ENCODE measurements around the gene ZNF618.

ZNF618 gene, protein sequence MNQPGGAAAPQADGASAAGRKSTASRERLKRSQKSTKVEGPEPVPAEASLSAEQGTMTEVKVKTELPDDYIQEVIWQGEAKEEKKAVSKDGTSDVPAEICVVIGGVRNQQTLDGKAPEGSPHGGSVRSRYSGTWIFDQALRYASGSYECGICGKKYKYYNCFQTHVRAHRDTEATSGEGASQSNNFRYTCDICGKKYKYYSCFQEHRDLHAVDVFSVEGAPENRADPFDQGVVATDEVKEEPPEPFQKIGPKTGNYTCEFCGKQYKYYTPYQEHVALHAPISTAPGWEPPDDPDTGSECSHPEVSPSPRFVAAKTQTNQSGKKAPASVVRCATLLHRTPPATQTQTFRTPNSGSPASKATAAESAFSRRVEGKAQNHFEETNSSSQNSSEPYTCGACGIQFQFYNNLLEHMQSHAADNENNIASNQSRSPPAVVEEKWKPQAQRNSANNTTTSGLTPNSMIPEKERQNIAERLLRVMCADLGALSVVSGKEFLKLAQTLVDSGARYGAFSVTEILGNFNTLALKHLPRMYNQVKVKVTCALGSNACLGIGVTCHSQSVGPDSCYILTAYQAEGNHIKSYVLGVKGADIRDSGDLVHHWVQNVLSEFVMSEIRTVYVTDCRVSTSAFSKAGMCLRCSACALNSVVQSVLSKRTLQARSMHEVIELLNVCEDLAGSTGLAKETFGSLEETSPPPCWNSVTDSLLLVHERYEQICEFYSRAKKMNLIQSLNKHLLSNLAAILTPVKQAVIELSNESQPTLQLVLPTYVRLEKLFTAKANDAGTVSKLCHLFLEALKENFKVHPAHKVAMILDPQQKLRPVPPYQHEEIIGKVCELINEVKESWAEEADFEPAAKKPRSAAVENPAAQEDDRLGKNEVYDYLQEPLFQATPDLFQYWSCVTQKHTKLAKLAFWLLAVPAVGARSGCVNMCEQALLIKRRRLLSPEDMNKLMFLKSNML

DNA sequence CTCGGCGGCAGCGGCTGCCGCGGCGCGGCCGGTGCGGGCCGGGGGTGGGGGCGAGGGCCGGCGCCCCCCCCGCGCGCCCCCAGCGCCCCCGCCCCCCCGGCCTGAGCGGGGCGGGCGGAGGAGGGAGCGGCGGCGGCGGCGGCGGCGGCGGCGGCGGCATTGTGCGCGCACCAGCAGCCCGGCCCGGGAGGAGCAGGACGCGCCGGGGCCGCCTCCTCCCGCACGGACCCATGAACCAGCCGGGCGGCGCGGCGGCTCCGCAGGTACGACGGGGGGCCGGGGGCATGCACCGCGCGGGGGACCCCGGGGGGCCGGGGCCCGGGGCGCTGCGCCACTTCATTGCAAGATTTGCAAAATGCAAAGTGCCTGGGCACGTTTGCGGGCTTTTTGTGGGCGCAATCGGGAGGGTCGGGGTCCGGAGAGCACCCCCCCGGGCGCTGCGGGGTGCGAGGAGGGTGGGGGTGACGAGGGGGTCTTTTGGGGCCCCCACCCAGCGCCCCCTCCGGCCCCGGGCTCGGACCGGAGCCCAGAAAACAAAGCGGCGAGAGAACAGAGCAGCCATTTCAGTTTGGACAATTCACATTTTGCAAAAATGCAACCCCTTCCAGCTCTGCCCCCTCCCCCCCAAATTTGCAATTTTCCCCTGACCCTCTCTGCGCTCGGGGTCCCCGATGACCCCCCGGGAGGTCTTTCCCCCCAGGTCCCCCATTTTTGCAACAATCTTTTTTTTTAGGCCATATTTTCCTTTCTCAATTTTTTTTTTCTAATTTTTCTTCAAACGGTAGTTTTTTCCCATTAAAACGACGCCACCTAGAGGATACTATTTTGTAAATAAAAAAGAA is at the start of gene ZNF618:
Gene ZNF618 (plus strand): TSS at position 159 of the 842 bp plus-strand sequence. CDS start 72 bp downstream, at position 231.
- DNase-seq, result peak; percentile 37

DNA sequence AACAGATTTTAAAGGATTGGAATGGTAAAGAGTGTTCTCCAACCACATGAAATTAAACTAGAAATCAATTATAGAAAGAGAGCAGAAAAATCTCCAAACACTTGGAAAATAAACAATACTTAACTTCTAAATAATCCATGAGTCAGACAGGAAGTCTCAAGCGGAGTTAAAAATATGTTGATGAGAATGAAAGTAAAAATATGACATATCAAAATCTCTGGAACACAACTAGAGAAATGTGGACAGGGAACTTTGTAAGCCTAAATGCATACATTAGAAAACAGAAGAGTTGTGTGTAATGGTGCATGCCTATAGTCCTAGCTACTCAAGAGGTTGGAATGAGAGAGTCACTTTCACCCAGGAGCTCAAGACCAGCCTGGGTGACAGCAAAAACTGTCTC is 47.9 kb upstream of the ZNF618 start:
- DNase-seq, result no peak

DNA sequence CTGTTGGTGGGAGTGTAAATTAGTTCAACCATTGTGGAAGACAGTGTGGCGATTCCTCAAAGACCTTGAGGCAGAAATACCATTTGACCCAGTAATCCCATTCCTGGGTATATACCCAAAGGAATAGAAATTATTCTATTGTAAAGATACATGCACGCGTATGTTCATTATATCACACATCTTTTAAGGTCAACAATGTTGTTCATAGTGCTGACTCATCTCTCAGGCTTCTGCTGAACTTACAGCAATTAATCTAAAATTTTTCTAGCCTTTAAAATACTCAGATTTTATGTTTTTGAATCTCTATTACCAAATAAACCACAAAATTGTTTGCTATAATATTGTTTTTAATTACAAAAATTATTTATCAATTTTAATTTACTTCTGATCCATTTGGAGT is 38.8 kb upstream of the ZNF618 start:
- no peak for DNase-seq

DNA sequence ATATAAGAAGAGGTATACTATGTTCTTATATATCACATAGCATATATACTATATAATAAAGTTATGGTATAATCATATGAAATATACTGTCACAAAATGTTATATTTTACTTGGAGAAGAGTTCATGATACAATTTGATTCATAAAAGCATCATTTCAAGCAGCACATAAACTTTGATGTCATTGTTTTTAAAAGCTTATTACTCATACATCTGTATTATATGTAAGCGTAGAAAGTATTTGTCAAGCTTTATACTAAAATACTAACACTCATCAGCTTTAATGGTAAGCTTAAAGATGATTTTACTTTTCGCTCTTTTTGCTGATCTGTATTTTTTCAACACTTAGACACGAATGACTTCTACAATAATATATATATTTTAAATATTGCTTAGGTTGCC is 34.0 kb upstream of the ZNF618 start:
- no peak for DNase-seq

DNA sequence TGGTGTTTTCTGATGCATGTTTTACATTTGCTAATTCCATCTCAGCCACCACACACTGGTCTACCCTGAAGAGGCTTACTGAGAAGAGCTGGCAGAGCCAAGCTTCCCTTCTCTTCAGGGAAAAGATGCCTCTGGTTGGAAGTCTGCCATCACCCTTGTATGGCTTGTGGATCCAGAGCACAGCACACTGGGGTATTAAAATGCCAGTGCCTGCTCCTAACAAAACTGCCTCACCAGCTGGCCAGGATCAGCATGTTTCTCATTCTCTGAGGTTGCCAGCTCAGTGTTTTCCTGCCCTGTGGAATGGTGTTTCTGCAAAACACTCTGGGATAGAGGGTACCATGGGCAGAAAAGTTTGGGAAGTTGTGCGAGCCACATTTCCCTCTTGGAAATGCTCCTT is 31.6 kb upstream of the ZNF618 start:
- no peak for DNase-seq

DNA sequence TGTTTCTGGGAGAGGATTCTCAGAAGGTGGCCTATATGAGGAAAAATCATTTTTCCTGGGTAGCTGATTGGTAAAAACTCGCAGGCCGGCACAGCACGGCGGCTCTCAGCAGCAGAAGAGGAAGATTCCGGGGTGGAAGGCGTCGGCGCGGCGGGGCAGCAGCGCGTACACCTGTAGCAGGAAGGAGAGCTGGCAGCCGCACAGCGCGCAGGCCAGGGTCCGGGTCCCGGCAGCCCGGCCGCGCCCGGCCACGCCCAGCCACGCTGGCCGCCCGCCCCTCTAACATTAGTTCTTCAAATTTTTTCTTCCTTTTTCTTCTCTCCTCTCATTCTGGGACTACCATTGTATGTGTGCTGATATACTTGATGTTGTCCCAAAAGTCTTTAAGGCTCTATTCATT is 24.8 kb upstream of the ZNF618 start:
- no peak for DNase-seq

DNA sequence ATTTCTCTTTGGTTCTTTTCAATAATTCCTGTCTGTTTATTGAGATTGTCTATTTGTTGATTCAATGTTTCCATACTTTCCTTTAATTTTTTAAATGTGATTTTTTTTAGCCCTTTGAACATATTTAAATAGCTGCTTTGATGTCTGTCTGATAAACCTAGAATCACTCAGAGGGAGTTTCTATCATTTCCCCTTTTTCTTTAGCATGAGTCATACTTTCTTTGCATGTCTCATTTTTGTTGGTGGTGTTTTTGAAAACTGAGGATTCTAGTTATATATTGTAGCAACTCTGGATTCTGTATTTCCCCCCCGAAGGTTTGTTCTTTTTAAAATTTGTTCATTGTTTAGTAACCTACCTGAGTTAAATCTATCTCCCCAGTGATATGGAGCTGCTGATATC is 24.2 kb upstream of the ZNF618 start:
- no peak for DNase-seq

DNA sequence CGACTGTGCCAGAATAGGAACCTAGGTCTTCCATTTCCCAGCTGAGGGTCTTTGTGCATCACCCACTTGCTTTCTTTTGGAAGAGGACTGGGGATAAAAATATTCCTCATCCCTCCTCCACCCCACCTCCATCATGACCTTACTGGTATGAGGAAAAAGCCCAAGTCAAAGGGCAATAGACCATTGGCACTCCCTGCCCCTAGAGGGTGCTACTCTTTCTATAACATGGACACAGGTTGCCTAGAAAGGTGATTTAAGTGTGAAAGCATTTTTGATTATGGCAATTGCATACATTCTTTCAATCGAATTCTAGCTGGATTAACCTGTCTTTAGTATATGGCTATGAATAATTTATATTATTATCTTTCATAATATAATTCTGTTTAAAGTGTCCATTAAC is 22.8 kb upstream of the ZNF618 start:
- DNase-seq, result no peak

DNA sequence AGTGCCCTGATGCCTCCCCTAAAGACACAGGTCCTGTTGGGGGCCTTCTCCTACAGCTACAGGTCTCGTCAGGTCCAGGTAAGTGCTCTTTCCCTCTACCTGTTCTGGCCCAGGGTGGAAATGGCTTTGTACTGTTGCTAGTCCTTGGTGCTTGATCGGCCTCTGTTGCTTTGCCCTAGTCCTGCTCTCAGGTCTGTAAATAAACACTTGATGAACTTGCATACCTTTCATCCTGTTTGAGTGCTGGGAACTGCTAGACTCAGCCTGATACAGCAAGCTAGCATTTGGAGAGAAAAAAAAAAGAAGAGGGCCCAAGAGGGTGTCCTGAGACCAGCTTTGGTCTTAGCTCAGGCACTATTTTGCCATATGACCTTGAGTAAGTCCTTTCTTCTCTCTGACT is 21.8 kb upstream of the ZNF618 start:
- DNase-seq, result no peak

DNA sequence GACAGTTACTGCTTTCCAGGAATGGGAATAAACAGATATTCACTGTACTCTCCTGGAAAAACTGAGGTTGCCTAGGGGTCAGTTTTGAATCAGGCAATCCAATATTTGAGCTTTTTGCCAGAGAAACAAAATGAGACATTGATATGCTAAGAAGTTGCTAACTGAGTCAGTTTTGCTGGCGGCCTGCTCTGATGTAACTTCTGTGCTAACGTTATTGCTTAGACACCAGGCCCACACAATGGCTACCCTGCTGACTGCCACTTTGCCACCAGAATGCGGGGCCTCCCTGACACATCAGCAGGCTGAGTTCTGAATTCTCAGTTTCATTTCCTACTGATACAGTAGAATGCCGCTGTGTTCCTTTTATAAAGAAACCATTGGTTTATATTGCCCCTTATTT is 18.2 kb upstream of the ZNF618 start:
- no peak for DNase-seq

DNA sequence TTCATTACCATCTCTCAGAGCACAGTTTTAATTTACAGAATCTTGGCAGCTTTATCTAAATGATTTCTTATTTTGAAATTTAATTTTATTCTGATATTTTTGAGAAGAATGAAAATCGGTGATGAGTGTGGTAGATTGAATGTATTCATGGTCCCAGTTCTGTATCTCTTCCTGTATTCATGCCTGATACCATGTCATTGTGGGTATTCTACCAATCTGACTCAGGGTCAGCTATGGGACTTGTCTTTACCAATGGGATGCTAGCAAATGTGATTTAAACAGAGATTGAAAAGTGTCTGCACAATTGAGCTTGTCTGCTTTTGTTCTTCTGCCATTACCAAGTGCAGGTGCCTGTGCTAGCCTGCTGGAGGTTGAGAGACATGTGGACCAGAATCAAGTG is 17.8 kb upstream of the ZNF618 start:
- DNase-seq, result no peak

DNA sequence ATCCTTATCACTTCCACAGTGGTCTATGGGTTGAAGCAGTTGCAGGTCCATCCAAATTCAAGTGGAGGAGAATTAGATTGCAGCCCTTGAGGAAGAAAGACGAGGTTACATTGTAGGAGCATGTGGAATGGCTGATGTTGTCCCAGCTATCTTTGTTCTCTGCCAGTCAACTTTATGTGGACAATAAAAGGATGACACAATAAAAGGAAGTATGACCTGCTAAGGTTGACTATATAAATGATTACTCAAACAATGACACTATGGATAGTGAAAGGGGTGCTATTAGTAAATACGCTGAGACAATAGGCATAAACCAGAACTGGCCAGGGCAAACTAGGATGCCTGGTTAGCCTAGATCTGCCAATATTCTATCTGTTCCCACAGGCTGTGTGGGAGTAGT is 12.8 kb upstream of the ZNF618 start:
- DNase-seq, result no peak

DNA sequence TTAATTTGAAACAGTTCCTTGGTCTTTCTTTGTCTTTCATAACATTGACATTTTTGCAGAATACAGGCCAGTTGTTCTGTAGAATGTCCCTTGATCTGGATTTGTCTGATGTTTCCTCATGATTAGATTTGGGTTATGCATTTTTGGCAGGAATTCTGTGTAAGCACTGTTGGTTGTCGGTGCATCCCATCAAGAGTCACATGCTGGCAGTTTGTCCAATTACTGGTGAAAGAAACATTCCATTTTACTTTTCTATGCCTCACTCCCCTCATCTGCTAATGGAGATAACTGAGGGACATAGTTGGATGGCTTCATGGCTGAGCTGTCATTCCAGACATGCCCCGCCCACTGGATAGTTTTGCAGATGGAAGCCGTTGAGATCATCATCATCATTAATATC is 7.6 kb upstream of the ZNF618 start:
- no peak for DNase-seq

DNA sequence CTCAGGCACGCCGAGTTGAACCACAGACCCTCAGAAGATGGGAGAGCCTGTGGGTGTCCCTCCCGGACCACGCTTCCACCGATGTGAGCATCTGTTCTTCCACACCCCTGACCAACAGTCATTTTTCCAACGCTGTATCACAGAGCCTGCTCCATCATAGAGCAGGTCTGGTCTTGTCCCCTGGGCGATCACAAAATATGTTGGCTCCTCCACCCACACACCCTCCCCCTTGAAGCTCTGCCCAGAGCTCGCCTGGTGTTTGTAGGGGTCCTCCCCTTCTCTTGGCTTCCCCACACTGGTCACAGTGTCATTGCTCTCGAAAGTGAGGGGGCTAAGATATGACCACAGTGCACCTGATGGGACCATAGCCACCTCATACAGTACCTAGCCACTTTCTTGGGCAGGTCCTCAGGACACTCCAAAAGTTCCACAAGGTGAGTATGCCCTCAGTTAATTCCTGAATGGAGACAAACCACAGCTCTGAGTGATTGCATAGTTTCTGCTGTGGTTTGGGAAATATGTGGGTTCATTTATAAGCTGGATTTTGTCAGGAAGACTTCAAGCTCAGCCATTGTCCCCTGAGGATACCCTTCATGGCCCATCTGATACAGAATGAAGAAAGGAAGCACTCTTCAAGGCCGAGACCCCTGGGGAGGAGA is 3.5 kb upstream of the ZNF618 start:
- no peak for DNase-seq

DNA sequence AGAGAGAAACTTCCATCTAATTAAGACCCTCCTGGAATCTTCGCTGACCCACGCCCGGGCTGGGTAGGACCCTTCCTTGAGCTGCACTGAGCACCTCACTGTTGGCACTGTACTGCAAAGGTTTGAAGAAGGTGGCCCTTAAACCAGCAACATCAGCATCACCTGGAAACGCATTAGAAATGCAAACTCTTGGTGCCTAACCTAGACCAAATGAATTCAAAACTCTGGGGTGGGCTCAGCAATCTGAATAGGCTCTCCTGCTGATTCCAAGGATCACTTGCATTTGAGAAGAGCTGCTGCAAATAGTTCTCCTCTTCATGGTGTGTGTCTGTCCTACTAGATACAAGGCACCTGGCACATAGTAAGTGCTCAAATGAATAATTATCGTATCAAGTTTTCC is 2.7 kb upstream of the ZNF618 start:
- DNase-seq, result no peak

DNA sequence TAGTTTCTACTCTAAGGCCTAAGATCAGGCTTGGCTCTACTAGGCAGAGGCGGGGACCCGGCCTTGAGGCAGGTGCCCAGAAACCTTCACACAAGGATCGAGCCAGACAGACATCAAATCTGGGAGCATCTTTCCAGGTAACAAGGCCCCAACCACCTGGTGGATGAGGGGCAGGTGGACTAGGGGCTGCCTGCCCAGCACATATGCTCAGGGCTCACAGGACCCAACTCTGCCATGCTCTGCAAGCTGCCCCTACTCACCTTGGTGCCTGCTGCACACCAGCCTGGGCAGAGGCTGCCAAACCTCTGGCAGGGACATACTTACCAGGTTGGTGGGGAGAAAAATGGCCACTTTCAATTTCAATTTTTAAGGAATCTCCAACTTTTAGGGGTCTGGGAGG is 2.2 kb upstream of the ZNF618 start:
- DNase-seq, result no peak

DNA sequence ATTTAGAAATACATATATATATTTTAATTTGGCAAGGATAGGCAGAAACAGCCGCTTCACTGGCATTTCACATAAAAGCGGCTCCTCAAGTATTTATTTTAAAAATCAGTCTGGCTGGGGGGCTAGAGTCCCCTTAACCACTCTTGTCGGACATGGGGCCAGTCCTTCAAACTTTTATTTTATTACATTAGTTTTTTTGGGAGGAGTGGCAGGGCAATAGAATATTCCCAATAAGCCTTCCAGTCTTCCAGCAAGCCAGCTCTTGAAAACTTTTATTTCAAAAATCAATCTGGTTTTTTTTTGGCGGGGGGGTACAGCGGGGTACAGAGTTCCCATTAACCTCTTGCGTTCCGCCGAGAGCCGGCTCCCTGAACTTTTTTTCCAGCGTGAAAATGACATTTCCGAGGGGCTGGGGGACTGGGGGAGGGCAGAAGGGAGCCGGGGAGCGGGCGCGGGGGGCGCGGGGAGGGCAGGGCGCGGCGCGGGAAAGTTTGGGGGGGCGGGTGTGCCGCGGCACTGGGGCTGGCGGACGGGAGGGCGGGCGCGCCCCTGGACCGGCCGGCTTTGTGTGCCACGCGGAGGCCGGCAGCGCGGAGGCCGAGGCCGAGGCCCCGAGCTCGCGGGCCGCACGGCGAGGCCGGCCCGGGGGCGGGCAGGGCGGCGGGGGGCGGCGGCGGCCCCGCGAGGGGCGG is 504 bp upstream of the ZNF618 start:
- DNase-seq, result no peak

DNA sequence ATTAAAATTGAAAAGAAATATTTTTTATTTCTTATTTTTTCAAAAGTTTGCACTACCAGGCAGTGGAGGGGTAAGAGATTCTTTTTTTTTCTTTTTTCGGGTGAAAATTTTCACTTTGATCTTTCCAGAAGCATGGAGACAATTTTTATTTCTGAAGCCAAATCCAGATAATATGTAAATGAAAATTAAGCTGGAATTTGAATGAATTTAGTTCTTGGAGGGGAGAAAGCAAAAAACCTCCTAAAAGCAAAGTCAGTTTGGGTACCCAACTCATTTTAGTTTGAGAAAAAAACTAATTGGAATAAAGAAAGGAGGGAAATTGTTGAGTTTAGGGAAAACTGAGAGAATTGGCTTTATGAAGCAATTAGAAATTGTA is 872 bp downstream of the ZNF618 start:
- no peak for DNase-seq

DNA sequence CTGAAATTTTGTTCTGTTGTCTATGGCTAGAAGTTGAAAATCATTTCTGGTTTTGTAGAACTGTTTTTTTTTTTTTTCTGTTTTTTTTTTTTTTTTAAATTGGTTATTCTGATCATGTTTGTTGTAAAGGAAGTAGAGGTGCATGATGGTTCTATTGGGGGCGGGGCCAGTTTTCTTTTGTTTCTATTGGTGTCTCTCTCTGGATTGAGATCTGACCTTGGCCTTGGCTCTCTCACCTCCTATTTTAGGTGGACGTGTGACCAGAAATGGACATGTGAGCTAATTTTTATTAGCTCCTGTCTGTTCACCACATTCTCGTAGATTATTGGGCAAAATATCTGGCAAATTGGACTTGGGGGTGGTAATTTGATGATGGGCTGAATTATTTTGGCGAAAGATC is 3.2 kb downstream of the ZNF618 start:
- DNase-seq, result no peak

DNA sequence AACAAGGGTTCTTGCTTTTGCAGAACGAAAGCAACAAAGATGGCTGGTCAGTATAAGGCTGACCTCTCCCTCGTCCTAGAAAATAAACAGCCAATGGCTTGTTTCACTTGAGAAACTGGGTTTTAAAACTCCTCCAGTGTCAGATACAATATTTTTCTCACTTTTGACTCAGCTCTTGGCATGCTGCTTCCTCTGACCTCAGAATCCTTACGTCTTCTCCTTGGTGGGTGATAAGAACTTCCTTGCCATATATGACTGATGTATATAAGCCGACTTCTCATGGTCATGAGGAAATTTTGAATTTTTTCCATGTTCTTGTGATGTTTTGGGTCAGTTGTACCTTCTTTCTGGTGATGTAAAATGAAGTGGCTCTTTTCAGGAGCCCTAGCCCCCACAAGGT is 3.8 kb downstream of the ZNF618 start:
- no peak for DNase-seq

DNA sequence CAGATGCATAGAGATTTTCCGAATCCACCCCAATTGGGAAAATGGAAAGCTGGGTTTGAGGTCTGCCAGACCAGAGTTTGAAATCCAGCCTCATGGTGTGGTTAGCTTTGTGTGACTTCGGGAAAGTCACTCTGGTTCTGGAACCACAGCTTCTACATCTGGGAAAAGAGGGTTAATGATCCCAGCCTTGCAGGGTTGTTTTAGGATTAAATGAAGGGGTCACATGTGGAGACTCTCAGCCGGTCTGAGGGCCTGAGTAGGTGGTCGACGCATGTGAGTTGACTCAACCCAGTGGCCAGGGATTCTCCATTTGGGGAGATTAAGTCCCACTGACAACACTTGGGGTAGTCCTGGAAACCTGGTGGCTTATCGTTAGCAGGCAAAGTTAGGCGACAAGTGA is 6.1 kb downstream of the ZNF618 start:
- no peak for DNase-seq

DNA sequence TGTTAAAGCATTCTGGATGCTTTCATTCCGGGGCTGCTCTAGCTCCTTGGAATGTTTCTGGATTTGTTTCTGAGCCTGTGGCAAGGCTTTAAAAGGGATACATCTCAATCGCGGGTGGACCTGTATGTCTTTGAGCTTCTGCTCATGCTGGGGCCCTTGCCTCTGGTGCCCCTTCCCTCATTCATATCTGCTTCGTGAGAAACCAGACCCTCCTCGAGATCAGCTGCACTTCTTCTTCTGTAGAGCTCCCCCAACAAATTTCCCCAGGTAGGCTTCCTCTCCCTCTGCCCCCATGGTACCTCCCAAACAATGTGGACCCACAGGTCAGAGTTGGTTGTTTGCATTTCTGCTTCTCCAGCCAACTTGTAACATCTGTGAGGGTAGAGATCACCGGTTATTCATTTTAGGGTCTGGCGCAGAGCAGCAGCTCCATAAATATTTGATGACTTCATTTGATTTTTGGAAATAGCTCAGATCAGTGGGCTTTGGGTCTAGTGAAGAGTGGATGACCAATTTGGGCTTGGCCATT is 6.6 kb downstream of the ZNF618 start:
- DNase-seq, result no peak
